OCI-LY1 (cell line): ENCODE measurements around the gene SCNM1.

Experiments
- EZH2 ChIP-seq: fragments of 200-600 bp; sonication (generic), shearing (Covaris generic); IDR thresholded peaks from 2 replicates; pipeline ENCODE4 v1.8.0; 2017; ENCODE audit warnings: borderline replicate concordance, mixed run types, mild to moderate bottlenecking, antibody characterized with exemption, low read length, moderate library complexity, mixed read lengths
- TF ChIP-seq, protein P1 (sequence below): fragments of 200-600 bp; sonication (generic), shearing (Covaris generic); IDR thresholded peaks from 2 replicates; pipeline ENCODE4 v1.5.1; 2017; ENCODE audit warnings: mild to moderate bottlenecking, antibody characterized with exemption, low read length, moderate library complexity, mixed read lengths

DNA sequence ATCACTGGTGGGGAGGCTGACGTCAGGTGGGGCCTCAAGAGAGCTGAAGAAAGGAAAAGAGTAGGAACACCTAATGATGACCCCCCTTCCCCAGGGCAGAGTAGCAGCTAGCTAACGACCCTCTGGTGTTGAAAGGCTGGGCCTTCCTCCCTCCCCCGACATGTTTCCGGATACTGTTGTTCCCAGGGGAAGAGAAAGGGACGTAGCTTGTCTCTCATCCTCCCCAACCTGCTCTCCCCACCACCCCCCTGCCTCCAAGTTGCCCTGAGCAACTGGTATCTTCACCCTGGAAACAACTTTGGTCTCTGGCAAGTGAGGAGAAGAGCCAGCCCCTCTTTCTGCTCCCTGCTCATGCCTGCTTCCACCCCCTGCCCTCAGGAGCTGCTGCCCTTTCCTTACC, 22.0 kb upstream of the SCNM1 start:
- TF ChIP-seq, protein P1, sequence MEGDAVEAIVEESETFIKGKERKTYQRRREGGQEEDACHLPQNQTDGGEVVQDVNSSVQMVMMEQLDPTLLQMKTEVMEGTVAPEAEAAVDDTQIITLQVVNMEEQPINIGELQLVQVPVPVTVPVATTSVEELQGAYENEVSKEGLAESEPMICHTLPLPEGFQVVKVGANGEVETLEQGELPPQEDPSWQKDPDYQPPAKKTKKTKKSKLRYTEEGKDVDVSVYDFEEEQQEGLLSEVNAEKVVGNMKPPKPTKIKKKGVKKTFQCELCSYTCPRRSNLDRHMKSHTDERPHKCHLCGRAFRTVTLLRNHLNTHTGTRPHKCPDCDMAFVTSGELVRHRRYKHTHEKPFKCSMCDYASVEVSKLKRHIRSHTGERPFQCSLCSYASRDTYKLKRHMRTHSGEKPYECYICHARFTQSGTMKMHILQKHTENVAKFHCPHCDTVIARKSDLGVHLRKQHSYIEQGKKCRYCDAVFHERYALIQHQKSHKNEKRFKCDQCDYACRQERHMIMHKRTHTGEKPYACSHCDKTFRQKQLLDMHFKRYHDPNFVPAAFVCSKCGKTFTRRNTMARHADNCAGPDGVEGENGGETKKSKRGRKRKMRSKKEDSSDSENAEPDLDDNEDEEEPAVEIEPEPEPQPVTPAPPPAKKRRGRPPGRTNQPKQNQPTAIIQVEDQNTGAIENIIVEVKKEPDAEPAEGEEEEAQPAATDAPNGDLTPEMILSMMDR, result no peak
- TF ChIP-seq EZH2, result no peak
